NCI-H345 treated with DMSO at 0.1 percent for 48 hours (cell line): Measurements from ENCODE around the gene BICD1.

Experiments used
- DNase-seq: peaks from one replicate; lab custom pipeline; 2025; ENCODE audit not compliant: unreplicated experiment; lab: John Stamatoyannopoulos, UW

The BICD1 gene

DNA sequence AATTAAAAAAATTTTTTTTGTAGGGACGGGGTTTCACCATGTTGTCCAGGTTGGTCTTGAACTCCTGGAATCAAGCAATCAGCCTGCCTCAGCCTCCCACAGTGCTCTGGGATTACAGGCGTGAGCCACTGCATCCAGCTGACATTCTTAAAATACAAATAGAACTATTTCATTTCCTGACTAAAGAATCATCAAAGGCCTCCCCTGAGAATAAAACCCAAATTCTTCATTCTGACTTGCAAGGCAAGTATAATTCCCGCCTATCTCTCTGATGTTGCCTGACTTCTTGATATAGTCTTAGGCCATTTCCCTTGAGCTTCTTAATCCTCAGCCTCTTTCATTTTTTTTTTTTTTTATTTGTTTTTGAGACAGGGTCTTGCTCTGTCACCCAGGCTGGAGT, 4.4 kb upstream of the BICD1 start:
- DNase-seq = no peak

- DNase-seq = no peak
These were observed 1.9 kb upstream of the BICD1 start for GRCh38 chr12:32104572-32105355.

- DNase-seq = no peak
These were observed 596 bp upstream of the BICD1 start for GRCh38 chr12:32105986-32106516.

DNA sequence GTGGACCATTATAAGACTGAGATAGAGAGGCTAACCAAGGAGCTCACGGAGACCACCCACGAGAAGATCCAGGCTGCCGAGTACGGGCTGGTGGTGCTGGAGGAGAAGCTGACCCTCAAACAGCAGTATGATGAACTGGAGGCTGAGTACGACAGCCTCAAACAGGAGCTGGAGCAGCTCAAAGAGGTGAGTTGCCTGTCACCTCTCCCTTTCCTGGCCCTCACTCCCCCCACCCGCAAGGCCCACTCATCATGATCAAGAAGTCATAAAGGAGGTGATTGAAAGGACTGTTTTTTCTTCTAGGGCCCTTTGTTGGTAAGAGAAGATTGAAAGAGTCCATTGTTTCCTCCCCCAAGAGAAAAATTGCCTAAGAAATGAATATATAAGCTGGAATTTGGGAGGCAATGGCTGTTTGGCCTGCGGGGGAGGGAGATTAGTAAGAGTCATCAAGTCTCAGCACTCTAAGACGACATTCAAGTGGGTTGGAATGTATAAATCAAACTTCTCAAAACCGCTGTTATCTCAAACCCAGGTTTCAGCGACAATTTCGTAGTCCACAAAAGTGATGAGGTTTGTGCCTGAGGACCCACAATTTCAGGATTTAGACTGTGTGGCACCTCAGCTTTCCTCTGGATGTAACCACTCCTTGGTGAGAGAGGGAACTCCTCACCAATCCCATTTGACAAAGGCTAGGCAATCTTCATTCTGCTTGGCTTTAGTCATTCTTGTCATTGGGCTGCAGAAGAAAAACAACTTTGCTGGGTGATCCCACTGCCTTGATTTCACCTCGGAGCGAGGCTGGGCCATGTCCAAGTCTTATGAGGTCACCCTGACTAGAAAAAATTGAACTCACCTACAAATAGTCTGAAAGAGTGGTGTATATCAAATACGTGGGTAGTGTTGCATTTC, 966 bp downstream of the BICD1 start:
- no peak for DNase-seq

DNA sequence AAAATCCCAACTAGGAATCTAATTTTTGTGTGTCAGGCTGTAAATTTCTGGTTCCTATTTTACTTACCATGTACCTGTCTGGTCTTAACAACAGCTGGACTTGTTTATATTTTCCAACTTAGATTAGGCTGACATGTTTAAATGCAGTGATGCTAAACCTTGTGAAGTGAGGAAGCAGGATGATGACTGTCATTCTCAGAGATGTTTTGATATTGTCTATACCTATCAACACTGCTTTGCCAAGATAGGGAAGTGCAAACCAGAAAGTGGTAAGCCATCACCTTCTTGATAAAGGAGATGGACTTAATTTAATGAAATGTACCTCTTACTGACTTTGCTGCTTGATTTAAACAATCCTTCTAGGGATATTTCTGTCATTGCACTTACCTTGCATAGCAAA, 2.1 kb downstream of the BICD1 start:
- no peak for DNase-seq

DNA sequence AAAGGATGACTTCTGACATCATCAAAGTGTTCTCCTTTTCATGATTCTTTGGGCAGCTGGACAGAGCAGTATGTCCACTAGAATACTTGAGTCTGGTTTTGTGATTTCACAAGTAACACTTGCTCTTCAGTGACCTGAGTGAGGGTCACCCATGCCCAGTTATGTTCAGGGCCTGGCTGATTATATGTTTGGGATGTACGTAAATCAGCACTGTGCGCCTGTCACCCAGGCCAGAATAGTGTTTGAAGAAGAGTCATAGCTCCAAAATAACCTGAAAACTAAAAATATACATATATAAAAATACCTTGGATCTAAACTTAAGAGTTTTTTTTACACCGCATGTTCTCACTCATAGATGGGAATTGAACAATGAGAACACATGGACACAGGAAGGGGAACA, 3.8 kb downstream of the BICD1 start:
- DNase-seq = no peak

GRCh38 chr12:32110942-32111341, 4.3 kb downstream of the BICD1 start:
- DNase-seq = no peak

- DNase-seq = no peak
These were observed 8.9 kb downstream of the BICD1 start for GRCh38 chr12:32115404-32116104.

DNA sequence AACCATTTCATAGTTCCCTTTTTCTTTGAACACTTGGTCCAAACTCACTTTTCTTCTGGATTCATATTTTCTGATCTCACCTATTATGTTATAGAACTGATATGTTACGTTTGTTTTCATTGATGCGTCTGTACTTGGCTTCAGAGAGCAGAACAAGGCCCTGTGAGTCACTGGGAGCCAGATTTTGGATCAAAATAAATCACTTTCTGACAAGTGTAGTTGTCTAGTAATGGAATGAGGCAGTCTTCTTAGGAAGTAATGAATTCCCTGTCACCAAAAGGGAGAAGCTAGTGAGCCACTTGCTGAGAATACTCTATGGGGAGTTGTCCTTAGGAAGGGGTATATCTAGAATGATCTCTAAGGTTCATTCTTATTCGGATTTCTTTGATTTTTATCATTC, 10.2 kb downstream of the BICD1 start:
- DNase-seq = no peak

GRCh38 chr12:32117316-32117715, 10.7 kb downstream of the BICD1 start:
- no peak for DNase-seq

GRCh38 chr12:32118806-32119205, 12.2 kb downstream of the BICD1 start:
- no peak for DNase-seq

DNA sequence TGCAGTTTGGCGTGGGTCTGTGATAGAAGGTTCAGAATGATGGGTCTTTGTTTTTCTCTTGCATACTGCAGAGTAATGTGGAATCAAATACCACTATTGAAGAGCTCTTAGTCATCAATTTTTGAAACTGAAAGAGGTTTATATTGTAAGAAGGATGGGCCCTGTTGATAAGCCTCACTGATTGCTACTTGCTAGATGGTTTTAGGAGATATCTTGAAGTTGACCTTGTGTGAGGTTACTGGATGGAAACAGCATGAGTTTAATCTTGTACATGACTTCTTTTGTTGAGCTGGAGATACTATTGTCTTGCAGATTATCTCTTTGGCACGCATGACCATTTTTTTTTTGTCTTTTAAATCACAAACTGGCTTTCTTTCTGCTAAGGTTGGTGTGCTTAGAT, 13.8 kb downstream of the BICD1 start:
- no peak for DNase-seq

DNA sequence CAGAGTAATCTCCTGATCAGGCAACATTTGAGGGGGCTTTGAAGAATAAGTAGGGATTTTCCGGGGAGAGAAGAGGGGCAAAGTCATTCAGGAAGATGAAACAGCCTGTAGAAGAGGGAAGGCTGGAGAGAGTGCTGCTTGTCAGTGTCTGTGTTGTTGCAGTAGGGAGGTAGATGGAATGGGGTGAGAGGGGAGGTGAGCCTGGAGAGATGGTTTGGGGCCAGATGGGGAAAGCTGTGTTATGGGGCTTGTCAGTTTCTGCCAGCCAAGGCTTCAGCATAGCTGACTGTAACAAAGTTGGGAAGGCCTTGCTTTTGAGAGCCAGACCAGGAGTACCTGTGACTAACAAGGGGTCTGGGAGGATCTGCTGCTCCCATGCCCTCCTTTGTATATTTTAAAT, 18.0 kb downstream of the BICD1 start:
- DNase-seq = no peak

DNA sequence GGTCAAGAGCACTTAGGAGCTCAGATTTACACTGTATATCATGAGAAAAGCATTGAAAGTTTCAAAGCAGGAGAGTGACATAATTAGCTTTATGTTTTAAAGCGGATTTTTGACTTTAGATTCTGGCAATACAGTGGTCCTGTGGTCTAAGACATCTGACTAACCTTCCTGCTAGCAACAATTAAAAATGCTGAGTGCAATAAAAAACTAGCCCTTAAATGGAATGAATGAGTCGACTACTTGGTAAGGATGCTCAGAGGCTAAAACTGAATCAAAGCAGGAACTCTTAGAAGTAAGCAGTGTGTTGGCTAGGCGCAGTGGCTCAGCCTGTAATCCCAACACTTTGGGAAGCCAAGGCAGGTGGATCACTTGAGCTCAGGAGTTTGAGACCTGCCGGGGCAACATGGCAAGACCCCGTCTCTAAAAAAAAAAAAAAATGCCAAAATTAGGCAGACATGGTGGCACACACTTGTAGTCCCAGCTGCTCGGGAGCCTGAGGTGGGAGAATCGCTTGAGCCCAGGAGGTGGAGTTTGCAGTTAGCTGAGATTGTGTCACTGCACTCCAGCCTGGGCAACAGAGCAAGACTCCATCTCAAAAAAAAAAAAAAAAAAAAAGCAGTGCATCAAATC, 18.9 kb downstream of the BICD1 start:
- no peak for DNase-seq

DNA sequence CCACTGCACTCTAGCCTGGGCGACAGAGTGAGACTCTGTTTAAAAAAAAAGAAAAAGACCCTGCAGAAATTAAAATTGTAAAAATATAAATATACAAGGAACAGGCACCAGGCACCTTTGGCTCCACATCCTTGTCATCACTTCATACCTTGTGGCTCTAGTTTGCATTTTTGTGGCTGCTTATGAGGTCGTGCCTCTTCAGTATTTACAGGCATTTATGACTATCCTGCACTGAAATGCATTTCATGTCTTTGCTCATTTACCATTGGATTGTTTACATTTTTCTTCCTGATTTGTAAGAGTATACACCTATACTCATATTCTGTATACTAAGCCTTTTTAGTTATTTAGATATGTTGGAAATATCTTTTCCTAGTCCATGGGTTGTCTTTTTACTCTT, 20.1 kb downstream of the BICD1 start:
- DNase-seq = no peak

DNA sequence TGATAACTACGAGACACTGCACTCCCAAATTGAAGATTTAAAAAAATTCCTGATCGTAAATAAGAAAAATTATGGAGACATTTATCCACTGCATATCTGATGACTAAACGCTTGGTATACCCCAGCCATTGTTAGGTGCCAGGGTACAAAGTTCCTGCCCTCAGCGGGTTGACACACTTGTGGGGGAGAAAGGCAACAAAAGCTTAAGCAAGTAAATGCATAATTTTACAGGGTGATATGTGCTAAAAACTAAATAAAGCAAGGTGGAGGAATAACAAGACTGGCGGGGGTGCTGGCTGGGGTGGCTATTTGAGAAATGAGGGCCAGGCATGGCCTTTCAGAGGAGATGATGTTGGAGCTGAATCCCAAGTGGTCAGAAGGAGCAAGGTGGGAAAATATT, 25.0 kb downstream of the BICD1 start:
- no peak for DNase-seq

GRCh38 chr12:32134101-32134888, 27.6 kb downstream of the BICD1 start:
- no peak for DNase-seq

GRCh38 chr12:32135967-32136366, 29.3 kb downstream of the BICD1 start:
- DNase-seq = no peak

DNA sequence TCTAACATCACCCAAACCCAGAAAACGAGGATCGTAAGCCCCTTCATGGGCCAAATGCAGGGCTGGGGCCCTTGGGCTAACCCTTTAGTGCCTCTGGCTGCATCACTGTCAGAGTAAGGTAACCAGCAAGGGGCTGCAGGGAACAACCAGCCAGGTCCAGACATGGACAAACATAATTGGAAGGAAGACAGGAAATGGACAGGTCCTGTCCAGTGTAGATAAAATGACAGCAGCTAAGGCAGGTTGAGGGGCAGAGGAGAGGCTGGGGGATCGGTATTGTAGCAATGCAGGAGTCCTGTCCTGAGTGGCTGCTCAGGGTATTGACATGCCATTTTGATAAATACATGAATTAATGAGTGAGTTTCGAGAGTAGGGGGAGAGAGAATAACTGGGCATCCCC, 29.8 kb downstream of the BICD1 start:
- DNase-seq = no peak

DNA sequence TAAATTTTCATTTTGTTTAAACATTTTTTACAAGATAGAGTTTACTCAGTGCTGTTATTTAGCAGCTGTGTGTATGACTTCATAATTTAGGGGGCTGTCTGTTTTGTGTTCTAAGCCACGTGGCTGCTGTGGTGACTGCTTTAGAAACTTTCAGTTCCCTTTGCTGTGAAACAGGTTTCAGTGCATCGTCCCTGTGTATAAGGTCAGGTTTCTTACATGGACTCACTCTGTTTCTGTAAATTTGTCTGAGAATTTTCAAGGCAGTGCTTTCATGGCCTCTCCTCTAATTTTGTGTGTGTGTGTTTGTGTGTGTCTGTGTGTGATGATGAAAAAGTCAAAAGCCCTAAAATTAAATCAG, 32.4 kb downstream of the BICD1 start:
- DNase-seq = no peak
